Femur (tissue), 1 donor: ENCODE results near the gene FRMD1.
"Not testable (repeated sequence)": the region's sequence is repeated elsewhere in the genome, so short reads cannot be mapped to it uniquely, and the experiment has no call there.

Source experiments
- DNase-seq: peaks from one replicate; pipeline ENCODE4 v3.0.0-alpha.2; 2017

Gene FRMD1

DNA sequence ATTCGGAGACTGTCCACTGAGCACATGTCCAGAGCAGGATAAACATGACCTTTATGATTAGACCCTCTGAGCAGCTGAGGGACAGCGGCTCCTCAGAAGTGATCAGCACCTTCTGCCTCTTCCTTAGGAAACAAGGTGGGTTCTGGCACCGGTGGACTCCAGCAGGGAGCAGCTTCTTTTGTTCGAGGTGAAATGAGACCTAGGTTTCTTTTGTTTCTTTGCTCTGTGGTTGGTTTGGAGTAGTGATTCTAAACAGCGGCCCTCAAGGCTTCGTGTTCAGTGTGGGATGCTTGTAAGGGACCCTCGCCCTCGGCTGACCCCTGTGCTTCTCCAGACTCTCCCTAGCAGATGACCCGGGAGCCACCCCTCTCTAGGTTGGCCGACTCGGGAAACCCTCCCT lies 14.6 kb upstream of the FRMD1 start:
- no peak for DNase-seq

DNA sequence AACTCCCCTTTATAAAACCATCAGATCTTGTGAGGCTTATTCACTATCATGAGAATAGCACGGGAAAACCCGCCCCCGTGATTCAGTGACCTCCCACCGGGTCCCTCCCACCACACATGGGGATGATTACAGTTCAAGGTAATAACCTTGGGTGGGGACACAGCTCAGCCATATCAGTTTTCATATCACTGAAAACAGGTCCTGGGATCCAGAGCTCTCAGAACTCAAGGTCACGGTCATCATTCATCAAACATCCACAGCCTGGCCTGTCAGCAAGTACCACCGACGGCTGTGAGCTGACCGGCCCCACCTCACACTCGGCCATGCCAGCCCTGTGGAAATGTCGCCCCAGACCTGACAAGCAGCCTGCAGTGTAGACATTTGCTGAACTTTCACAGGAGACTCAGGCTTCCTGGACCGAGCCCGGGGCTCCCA lies 14.1 kb upstream of the FRMD1 start:
- no peak for DNase-seq

DNA sequence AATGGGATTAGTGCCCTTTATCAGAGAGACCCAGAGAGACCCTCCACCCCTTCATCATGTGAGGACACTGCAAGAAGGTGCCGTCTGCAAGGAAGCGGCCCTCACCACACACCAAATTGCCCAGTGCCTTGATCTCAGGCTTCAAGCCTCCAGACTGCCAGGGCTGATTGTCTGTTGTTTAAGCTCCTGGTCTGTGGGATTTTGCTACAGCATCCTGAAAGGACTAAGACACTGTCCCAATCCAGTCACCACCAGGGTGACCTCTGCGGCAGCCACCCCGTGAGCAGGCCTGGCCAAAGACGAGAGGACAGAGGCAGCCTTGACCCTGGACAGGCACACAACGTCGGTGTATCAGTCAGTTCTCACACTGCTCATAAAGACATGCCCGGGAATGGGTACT lies 13.5 kb upstream of the FRMD1 start:
- no peak for DNase-seq

DNA sequence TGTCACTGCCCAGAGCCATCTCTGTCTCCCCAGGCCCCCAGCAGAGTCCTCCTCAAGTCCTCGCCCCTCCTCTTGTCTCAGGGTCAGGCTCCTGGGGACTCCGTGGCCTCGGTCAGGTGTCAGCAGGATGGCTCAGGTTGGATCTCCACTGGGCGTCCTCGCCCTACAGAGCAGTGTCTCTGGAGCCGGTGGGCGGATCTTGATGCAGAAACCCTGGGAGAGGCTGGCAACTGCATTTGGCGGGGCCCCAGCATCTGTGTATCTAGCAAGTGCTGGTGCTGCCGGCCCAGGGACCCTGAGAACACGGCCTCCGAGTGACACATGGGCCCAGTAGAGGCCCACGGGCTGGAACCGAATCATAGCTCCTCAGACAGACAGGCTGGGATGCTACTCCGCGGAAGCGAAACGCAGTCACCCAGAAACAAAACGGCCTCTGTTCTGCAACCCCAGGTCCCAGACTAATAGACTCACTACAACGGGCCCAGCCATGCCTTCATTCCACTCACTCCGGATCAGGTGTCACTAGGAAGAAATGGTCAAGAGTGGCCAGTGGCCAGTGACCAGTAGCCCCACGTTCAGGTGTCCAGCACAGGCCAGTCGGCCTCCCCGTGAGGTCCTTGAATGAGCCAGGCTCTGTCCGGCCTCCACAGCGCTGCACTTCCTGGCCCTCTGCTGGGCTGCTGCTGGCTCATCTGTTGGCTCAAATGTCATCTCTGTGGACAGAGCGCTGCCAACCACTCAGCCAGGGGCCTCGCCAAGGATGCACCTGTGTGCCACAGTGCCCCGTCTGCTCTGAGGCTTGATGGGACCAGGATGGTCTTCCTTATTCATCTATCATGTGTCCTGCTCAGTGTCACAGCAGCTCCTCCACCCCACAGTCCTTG lies 12.6 kb upstream of the FRMD1 start:
- DNase-seq: no peak

DNA sequence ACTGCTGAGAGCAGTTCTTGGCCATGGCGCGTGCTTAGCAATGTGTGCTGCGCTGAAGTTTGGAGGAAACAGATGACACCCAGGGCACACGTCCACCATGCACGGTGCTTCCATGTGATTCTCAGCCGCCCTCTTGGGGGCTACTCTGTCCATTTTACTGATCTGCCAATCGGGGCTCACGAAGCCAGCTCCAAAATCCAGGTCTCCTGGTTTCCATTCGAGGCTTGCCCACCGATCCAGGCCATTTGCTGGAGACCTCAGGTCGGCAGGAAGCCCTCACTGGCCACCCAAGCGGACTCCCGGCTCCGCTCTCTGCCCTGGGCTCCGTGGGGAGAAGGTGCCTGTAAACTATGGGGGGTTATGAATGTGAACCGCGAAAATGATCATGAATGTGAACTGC lies 11.7 kb upstream of the FRMD1 start:
- no peak for DNase-seq

DNA sequence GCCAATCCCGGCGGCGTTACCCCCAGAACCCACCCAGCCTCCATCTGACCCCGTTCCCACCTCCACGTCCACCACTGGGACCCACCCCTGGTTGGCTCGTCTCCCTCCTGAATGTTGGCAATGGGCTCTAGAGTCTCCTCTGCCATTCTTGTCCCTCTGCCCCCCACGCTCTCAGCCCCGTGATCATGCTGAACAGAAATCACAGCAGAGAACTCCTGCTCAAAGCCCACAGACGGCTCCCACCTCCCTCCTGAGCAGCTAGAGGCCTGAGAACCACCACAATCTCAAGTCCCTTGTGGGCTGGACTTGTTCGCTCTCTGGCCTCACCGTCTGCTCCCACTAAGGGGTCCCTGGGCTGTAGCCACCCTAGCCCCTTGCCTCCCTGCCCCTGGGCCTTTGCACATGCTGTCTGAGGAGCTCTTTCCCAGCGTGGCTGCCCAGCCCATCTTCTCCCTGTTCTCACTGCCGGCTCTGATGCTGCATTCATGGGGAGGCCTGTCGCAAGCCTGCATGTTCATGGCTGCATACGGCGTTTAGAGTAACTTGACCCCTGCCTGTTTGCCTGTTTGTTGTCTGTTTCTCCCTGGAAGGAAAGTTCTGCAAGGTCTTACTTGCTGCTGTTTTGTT lies 11.2 kb upstream of the FRMD1 start:
- no peak for DNase-seq

DNA sequence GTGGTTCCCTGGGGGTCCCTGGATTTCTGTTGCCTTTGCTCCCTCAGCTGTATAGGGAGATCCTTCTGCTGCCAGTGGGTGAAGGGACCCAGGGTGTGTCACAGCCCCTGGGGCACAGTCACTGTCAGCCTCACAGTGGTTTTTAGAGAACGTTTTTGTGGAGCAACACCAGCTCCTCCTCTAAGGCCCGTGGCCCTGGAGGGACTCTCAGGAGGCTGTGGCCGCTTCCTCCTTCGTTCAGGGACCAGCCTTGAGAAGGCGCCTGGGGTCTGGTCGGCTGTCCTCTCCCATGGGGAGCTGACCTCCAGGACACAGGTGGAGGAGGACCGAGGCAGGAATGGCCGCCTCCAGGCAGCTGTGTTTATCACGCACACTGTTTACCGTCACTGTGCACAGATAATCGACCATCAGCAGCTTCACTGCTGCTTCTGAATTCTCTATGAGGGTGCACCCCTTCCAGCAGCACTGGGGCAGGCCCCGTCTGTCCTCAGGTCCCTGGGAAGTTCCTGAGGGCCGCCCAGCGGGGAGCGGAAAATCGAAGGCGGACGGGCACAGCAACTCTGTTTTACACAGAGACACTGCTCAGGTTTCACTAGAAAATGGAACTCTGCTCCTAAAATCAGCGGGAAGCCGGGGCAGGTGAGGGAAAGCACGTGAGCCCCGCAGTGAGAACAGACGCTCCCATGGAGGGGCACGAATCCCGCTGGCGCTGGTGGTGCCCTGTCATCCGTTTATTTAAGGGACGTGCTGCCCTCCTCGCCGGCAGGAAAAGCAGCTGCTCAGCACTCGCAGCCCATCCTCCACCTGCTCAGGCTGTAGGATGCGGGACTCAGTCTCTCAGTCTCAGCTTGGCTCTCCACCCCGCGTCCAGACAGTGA lies 10.4 kb upstream of the FRMD1 start:
- no peak for DNase-seq

DNA sequence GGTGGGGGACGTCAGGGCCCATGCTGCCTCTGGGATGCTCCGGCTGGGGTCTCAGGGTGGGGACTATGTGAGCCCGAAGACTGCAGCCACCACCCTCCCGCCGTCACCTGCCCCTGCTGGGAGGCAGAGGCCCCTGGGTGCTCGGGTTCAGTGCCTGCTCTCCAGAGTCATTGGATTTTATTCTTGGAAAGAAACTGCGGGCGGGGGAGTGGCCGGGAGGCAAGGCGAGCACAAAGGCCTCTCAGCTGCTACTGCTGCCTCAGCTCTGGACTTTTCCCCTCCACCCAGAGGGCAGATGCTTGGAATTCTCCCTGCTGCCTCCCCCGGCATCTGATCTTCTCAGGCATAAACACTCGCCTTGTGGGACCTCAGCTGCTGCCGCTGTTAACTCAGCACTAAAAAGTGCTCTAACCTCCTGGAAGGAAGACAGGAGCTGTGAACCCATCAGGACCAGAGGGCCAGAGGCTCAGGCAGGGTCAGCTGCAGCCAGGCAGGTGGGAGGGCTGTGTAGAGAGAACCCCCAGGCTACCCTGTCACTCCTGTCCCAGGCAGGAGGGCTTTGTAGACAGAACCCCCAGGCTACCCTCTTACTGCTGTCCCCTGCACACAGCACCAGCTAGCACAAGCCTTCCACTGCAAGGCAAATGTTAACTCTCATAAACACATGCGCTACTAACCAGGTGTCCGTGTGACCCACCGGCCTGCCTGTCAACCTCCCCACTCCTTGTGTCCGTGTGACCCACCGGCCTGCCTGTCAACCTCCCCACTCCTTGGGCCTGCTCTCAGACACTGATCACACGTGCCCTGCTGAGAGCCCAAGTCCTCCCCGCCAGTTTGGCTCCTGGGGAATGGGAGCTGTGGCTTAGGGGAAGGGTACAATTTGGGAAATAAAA lies 9.4 kb upstream of the FRMD1 start:
- peak; percentile 86 for DNase-seq

DNA sequence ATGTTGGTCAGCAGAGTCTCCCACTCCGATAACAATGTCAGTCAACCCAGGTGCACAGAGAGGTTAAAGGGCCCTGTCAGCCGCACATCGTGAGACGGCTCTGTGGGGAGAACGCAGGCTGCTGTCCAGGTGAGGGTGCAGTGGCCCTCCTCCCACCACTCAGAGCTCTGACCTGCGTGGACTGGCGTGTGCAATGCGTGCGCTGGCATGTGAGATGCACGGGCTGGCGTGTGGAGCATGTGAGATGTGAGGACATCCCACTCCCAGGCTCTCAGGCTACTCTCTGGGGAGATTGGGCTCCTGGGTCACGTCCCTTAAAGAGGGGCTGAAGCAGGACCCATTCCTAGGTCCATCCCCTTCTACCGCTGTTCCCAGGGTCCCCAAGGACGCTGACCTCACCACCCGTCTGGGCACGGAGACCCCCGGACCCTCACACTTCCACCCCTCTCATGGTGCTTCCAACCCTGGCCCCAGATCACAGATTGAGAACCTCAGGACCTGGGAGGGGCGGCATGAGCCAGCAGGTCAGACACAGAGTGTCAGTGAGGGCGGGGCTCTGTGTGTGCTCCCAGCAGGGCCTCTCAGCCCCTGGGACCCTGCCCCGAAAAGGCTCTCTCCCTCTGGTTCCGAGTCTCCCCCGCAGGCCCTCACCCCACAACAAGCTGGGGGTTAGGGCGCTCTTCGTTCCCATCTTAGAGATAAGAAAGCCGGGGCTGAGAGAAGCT lies 8.6 kb upstream of the FRMD1 start:
- DNase-seq: no peak

DNA sequence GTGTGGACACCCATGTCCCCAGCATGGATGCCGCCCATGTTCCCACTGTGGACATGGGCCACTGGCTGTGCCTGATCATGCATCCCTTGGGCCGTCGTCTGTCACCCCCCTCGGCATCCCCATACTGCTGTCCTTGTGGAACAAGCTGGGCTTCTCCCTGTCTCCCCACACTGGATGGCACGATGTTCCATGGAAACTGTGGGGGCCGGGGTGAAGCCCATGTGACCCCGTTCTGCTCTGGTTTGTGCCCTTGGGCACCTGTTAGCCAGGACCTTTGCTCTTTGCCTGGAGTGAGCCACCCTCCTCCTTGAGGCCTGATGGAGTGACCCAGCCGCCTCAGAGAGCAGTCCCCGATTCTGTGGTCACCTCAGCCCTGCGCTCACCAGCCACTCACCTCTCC lies 7.6 kb upstream of the FRMD1 start:
- no peak for DNase-seq

DNA sequence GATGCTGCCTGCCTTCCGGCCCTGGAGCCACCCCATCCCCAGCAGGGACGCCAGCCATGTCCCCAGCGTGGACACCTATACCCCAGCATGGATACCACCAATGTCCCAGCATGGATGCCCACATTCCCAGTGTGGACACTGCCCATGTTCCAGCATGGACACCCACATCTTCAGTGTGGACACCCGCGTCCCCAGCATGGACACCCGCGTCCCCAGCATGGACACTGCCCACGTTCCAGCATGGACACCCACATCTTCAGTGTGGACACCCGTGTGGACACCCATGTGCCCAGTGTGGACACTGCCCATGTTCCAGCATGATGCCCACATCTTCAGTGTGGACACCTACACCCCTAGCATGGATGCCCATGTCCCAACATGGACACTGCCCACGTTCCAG lies 7.1 kb upstream of the FRMD1 start:
- no peak for DNase-seq

DNA sequence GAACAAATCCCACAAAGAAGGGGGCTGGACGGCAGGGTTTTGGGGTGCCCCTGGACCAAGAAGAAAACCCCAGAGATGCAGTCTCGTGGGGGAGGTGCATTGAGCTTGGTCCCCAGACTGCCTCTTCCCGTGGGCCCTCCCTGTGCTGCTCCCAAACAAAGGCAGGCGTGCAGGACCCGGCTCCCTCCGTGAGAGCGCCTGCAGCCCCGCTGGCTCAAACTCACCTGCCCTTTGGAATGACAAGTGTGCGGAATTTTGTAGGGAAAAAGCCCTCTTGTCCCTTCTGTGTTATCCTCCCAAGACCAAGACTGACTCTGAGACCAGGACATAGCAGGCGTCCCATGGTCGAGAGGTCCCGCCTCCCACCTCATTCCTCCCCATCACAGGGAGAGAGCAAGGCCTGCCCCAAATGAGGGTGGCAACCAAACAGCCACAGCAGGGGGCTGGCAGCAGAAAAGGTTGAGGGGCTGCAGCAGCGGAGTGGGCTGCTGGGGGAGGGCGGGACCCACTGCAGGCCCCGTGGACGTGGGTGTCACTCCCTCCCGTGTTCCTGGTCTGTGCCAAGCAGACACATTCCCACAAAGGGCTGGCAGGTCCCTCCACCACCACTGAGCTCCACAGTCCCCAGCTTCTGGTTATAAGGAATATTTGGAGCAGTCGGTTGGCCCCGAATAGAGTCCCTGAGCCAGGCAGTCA lies 5.6 kb upstream of the FRMD1 start:
- no peak for DNase-seq

DNA sequence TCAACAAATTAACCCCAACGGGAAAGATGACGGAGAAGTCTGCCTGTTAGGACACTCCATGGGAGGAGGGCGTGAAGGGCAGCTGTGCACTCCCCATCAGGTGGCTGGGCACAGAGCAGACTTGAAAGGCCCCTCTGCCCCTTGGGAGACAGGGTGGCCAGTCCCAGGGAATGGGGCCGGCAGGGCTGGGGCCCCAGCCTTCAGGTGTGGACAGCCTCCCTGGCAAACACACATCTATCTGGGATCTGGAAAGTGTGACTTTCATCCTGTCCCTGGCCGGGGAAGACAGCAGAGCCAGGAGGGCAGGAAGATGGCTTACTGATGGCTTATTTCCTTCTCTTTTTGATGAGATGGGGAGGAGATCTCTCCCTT lies 4.5 kb upstream of the FRMD1 start:
- DNase-seq: no peak

DNA sequence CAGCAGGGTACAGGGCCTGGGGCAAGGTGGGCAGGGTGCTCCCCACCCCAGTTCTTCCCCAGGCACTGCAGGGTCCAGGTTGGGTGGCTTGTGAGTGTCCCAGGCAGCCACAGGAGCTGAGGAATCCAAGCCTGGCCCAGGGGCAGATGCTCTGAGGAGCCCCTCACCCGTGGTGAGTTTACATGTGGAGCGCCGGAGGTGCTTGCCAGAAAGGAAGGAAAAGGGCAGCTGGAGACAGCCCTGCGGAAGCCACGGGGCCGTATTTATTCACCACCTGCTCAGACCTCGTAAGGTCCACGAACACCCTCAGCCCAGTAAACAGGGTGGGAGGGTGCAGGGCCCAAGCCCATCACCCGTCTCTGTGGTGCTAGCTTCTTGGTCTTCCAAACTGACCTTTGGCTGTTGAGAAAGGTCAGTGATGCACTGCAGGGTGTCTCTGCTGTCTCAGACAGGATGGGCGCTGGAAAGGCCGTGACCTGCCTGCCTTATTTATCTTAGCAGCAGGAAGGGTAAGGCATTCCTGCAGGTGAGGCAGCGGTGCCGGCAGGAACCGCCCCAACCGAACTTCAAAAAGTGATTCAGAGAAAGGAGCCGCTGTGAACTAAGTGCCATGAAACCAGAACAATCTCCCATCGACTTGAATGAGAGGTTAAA lies 4.0 kb upstream of the FRMD1 start:
- DNase-seq: no peak

DNA sequence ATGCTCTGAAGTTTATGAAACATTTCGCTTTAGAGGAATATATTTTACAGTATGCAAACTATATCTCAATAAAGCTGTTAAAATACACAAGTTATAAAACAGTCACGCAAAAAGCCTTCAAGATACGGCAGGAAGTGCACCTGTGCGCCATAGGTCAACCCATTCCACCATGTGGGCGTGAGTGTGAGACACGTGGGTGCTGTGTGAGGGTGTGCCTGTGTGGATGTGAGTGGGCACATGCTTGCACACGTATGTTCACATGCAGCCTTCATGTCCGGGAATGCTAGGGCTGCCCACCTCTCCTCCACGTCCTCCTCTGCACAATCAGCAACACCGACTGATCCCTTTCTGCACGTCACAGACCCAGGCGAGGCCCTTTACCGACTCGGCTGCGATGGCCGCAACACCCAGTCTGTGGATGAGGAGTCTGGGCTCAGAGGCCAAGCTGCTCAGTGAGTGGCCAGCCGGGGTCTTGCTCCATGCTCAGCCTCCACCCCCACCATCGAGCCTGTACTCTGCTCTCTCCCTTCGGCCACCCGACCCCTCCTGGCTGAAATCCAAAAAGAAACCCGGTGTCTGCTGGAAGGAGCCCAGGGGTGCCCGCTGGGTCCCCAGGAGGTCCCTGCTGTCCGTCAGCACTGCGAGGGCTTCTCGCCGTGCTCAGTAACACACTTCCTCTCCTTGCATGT lies 3.0 kb upstream of the FRMD1 start:
- no peak for DNase-seq

DNA sequence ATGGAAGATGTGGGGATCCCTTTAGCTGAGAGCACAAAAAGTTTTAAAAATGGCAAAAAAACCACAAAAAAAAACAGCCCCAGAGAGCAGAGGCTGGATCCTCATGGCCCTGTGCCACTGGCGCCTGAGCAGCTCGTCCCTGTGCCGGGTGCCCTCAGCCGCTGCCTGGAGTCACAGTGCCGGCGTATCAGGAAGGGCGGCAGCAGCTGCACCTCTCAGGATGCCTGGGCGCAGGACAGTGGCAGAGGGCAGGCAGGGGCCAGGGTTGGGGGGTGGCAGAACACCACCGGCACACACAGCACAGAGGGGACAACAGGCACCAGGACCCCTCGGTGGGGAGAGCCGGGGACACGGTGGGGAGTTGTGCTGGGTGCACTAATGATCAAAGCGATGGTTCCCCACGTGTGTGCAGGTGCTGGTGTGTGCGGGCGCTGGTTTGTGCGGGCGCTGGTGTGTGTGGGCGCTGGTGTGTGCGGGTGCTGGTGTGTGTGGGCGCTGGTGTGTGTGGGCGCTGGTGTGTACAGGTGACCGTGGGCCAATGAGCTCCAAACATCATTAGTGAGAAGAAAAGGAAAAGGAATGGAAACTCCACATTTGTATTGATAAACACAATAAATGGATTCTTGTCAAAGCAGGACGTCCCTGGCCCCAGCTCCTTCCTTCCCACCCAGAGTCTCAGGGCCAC lies 1.5 kb upstream of the FRMD1 start:
- no peak for DNase-seq

DNA sequence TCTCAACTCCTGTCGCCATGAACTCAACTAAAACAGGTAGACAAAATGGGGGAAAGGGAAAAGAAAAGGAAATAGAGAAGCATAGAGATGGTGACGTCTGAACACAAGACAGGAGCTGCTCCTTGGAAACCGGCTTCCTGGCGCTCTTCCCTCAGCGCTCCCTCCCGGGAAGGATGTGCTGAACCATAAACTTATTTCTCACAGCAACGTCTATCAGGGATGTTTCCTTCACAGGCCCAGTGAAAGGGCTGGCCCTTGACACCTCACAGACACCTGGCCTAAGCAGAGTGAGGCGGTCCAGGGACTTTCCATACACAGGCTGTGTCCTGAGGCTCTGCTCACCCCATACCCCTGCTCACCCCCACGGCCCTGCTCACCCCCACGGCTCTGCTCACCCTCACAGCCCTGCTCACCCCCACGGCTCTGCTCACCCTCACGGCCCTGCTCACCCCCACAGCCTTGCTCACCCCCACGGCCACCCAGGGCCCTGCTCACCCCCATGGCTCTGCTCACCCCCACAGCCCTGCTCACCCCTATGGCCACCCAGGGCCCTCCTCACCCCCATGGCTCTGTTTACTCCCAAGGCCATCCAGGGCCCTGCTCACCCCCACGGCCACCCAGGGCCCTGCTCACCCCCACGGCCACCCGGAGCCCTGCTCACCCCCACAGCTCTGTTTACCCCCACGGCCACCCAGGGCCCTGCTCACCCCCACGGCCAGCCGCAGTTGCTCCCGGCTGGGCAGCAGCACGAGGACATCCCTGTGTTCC lies 653 bp downstream of the FRMD1 start:
- DNase-seq: peak; percentile 71

DNA sequence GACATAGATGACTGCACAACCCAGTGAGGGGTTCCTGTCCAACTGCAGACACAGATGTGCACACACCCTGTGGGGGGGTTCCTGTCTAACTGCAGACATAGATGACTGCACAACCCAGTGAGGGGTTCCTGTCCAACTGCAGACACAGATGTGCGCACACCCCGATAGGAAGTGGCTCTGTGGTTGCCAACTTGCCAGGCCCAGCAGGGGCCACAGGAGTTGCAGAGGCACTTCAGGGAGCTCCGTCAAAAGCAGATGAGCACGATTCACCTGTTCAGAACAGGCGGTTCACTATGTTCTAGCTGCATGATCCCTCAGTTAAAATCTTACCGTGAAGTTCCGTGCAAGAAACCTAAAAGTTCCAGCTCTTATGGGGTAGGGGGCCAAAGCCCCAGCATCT lies 1.6 kb downstream of the FRMD1 start:
- not testable (repeated sequence) for DNase-seq

DNA sequence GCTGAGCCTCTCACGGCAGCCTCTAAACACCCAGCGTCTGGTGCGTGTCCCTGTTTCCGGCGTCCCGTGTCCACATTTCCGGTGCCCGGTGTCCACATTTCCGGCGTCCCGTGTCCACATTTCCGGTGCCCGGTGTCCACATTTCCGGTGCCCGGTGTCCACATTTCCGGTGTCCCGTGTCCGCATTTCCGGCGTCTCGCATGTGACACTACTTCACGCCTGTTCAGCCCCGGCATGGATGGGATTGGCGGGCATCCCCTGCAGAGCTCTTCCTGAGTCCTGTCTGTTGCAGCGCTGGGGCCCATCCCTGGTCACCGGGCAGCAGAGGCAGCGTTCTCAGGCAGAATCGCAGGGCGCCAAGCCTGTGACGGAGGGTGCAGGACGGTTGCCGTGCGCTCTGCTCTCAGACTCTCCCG lies 3.2 kb downstream of the FRMD1 start:
- DNase-seq: no peak
